ENCODE results near the gene LPCAT1. TPM values are rescaled to one million over a fixed set of nuclear protein-coding genes. Genes with fewer than 3 reads are reported as not detected.

Gene LPCAT1
- total RNA-seq, 1 donor = 41.3 TPM

GRCh38 chr5:1412163-1412562, 111.6 kb downstream of the LPCAT1 start:
- TF ChIP-seq, protein P1, sequence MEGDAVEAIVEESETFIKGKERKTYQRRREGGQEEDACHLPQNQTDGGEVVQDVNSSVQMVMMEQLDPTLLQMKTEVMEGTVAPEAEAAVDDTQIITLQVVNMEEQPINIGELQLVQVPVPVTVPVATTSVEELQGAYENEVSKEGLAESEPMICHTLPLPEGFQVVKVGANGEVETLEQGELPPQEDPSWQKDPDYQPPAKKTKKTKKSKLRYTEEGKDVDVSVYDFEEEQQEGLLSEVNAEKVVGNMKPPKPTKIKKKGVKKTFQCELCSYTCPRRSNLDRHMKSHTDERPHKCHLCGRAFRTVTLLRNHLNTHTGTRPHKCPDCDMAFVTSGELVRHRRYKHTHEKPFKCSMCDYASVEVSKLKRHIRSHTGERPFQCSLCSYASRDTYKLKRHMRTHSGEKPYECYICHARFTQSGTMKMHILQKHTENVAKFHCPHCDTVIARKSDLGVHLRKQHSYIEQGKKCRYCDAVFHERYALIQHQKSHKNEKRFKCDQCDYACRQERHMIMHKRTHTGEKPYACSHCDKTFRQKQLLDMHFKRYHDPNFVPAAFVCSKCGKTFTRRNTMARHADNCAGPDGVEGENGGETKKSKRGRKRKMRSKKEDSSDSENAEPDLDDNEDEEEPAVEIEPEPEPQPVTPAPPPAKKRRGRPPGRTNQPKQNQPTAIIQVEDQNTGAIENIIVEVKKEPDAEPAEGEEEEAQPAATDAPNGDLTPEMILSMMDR (IDR thresholded peaks at IDR 0.05; ENCODE audit: insufficient read depth, low read length) = no peak
- H3K4me3 ChIP-seq (ENCODE audit: low read depth, low read length) = no peak overlapping the region
- DNase-seq (ENCODE audit: low read depth) = no peak

Small RNA genes lying within 50 kb of the gene (small RNA-seq; reads per million reads assigned to genes)
- not detected for gene MIR6075

Other genes with a start within 250 kb of the LPCAT1 start
- not detected in 2 replicates for gene TERT, start 228.9 kb downstream of the LPCAT1 start, total RNA-seq (ENCODE audit: low replicate concordance)
- 60.8 and 108 TPM in 2 replicates for gene CLPTM1L, start 178.9 kb downstream of the LPCAT1 start, total RNA-seq (ENCODE audit: low replicate concordance)
- not detected in 2 replicates for gene SLC6A3, start 78.5 kb downstream of the LPCAT1 start, total RNA-seq (ENCODE audit: low replicate concordance)

All from fibroblast of the aortic adventitia (primary cell).